Measurements from ENCODE around the gene PTCD2.

DNA sequence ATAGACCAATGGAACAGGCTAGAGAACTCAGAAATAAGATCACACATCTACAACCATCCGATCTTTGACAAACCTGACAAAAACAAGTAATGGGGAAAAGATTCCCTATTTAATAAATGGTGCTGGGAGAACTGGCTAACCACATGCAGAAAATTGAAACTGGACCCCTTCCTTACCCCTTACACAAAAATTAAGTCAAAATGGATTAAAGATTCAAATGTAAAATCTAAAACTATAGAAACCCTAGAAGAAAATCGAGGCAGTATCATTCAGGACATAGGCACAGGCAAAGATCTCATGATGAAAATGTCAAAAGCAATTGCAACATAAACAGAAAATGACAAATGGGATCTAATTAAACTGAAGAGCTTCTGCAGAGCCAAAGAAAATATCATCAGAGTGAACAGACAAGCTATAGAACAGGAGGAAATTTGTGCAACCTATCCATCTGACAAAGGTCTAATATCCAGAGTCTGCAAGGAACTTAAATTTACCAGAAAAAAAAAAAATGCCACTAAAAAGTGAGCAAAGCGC is 43.9 kb upstream of the PTCD2 start:
- TF ChIP-seq, protein P1, sequence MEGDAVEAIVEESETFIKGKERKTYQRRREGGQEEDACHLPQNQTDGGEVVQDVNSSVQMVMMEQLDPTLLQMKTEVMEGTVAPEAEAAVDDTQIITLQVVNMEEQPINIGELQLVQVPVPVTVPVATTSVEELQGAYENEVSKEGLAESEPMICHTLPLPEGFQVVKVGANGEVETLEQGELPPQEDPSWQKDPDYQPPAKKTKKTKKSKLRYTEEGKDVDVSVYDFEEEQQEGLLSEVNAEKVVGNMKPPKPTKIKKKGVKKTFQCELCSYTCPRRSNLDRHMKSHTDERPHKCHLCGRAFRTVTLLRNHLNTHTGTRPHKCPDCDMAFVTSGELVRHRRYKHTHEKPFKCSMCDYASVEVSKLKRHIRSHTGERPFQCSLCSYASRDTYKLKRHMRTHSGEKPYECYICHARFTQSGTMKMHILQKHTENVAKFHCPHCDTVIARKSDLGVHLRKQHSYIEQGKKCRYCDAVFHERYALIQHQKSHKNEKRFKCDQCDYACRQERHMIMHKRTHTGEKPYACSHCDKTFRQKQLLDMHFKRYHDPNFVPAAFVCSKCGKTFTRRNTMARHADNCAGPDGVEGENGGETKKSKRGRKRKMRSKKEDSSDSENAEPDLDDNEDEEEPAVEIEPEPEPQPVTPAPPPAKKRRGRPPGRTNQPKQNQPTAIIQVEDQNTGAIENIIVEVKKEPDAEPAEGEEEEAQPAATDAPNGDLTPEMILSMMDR (IDR thresholded peaks at IDR 0.05), result no peak
- TF ChIP-seq POLR2A (IDR thresholded peaks at IDR 0.05) (no peak), EP300 (IDR thresholded peaks at IDR 0.05) (no peak), POLR2AphosphoS5 (IDR thresholded peaks at IDR 0.05) (no peak)

All from stomach (tissue), 4 donors.